HEK293 (cell line): ENCODE measurements around the gene ZDHHC9.

Experiments used
- CTCF ChIA-PET: fragments of 350-600 bp; formaldehyde crosslinking; extraction: SDS; loops from one replicate; lab custom pipeline; 2021; ENCODE audit warnings: antibody characterized with exemption; lab: Yijun Ruan, JAX
- POLR2A ChIA-PET: fragments of 300-600 bp; formaldehyde crosslinking; extraction: SDS; loops from one replicate; lab custom pipeline; 2020; ENCODE audit warnings: antibody characterized with exemption, inconsistent platforms; lab: Yijun Ruan, JAX
- H3K27ac ChIP-seq: fragments of 200-500 bp; sonication (Bioruptor generic); 2 replicates; pipeline ENCODE4 v1.5.1; 2014; ENCODE audit warnings: low read depth, low read length, control low read depth, inconsistent platforms; ENCODE audit errors: extremely low read depth
- H3K36me3 ChIP-seq, 2 experiments: fragments of 200-500 bp in 1 of 2; sonication (Bioruptor generic) in 1 of 2; 1 replicate in 1 of 2; 2 replicates in 1 of 2; pipeline ENCODE4 v1.5.1; 2014 to 2017; ENCODE audit warnings: inconsistent platforms in 2 of 2, low read length in 2 of 2; ENCODE audit not compliant: control insufficient read depth in 2 of 2, insufficient read depth in 1 of 2
- H3K4me1 ChIP-seq: fragments of 200-500 bp; sonication (Bioruptor generic); 2 replicates; pipeline ENCODE4 v1.5.1; 2014; ENCODE audit warnings: mild to moderate bottlenecking, low read length, inconsistent platforms; ENCODE audit not compliant: control insufficient read depth, insufficient read depth
- H3K4me3 ChIP-seq: 2 replicates; pipeline ENCODE4 v1.5.1; 2011; ENCODE audit warnings: low read depth, mild to moderate bottlenecking, control low read depth, low read length, moderate library complexity
- H3K9me3 ChIP-seq: fragments of 200-500 bp; sonication (Bioruptor generic); 2 replicates; pipeline ENCODE4 v1.5.1; 2014; ENCODE audit warnings: low read depth, low read length, inconsistent platforms; ENCODE audit not compliant: control insufficient read depth, insufficient read depth
- CTCF ChIP-seq: fragments of 450-650 bp; formaldehyde crosslinking; IDR thresholded peaks from 2 replicates; pipeline ENCODE4 v1.5.1; 2016; ENCODE audit warnings: missing biosample characterization, missing genetic modification characterization
- GLIS1 ChIP-seq: fragments of 450-650 bp; formaldehyde crosslinking; IDR thresholded peaks from 2 replicates; pipeline ENCODE4 v1.5.1; 2016; ENCODE audit warnings: missing biosample characterization, missing genetic modification characterization
- HIC1 ChIP-seq: fragments of 450-650 bp; formaldehyde crosslinking; IDR thresholded peaks from 2 replicates; pipeline ENCODE4 v1.5.1; 2016; ENCODE audit warnings: missing biosample characterization, missing genetic modification characterization
- OVOL3 ChIP-seq: fragments of 450-650 bp; formaldehyde crosslinking; IDR thresholded peaks from 2 replicates; pipeline ENCODE4 v1.5.1; 2016; ENCODE audit warnings: missing biosample characterization, missing genetic modification characterization
- SCRT2 ChIP-seq: fragments of 450-650 bp; formaldehyde crosslinking; IDR thresholded peaks from 2 replicates; pipeline ENCODE4 v1.5.1; 2016; ENCODE audit warnings: missing biosample characterization, missing genetic modification characterization
- ZBTB17 ChIP-seq: fragments of 450-650 bp; formaldehyde crosslinking; IDR thresholded peaks from 2 replicates; pipeline ENCODE4 v1.5.1; 2016; ENCODE audit warnings: missing biosample characterization, missing genetic modification characterization
- ZFP69B ChIP-seq: fragments of 450-650 bp; formaldehyde crosslinking; IDR thresholded peaks from 2 replicates; pipeline ENCODE4 v1.5.1; 2016; ENCODE audit warnings: missing biosample characterization, missing genetic modification characterization
- ZNF133 ChIP-seq: fragments of 450-650 bp; formaldehyde crosslinking; IDR thresholded peaks from 2 replicates; pipeline ENCODE4 v1.5.1; 2016; ENCODE audit warnings: missing biosample characterization, missing genetic modification characterization
- ZNF148 ChIP-seq: fragments of 450-650 bp; formaldehyde crosslinking; IDR thresholded peaks from 2 replicates; pipeline ENCODE4 v1.5.0; 2017; ENCODE audit warnings: missing biosample characterization, missing genetic modification characterization, borderline replicate concordance
- ZNF18 ChIP-seq: fragments of 450-650 bp; formaldehyde crosslinking; IDR thresholded peaks from 2 replicates; pipeline ENCODE4 v1.5.1; 2016; ENCODE audit warnings: missing biosample characterization, missing genetic modification characterization
- ZNF19 ChIP-seq: fragments of 450-650 bp; formaldehyde crosslinking; IDR thresholded peaks from 2 replicates; pipeline ENCODE4; 2016; ENCODE audit warnings: missing biosample characterization, missing genetic modification characterization, low read depth
- ZNF223 ChIP-seq: fragments of 450-650 bp; formaldehyde crosslinking; IDR thresholded peaks from 2 replicates; pipeline ENCODE4 v1.5.1; 2016; ENCODE audit warnings: missing biosample characterization, missing genetic modification characterization
- ZNF266 ChIP-seq: fragments of 450-650 bp; formaldehyde crosslinking; IDR thresholded peaks from 2 replicates; pipeline ENCODE4 v1.5.1; 2016; ENCODE audit warnings: missing biosample characterization, missing genetic modification characterization, low read depth
- ZNF274 ChIP-seq, 2 experiments: fragments of 200-500 bp in 1 of 2; fragments of 450-650 bp in 1 of 2; sonication (Bioruptor generic) in 1 of 2; formaldehyde crosslinking in 1 of 2; IDR thresholded peaks; 2 replicates each; pipeline versions ENCODE4 v1.5.1 to v1.6.1; 2014 to 2016; ENCODE audit warnings: borderline replicate concordance in 1 of 2, inconsistent platforms in 1 of 2, low read length in 1 of 2, missing biosample characterization in 1 of 2, missing genetic modification characterization in 1 of 2
- ZNF280D ChIP-seq: fragments of 450-650 bp; formaldehyde crosslinking; IDR thresholded peaks from 2 replicates; pipeline ENCODE4 v1.5.1; 2016; ENCODE audit warnings: missing biosample characterization, missing genetic modification characterization
- ZNF341 ChIP-seq: fragments of 450-650 bp; formaldehyde crosslinking; IDR thresholded peaks from 2 replicates; pipeline ENCODE4; 2016; ENCODE audit warnings: low read depth, missing biosample characterization, missing genetic modification characterization
- ZNF350 ChIP-seq: fragments of 450-650 bp; formaldehyde crosslinking; IDR thresholded peaks from 2 replicates; pipeline ENCODE4 v1.5.0; 2017; ENCODE audit warnings: missing biosample characterization, mild to moderate bottlenecking, missing genetic modification characterization
- ZNF423 ChIP-seq: fragments of 450-650 bp; formaldehyde crosslinking; IDR thresholded peaks from 2 replicates; pipeline ENCODE4 v1.5.1; 2016; ENCODE audit warnings: missing biosample characterization, missing genetic modification characterization
- ZNF510 ChIP-seq: fragments of 450-650 bp; formaldehyde crosslinking; IDR thresholded peaks from 2 replicates; pipeline ENCODE4 v1.5.1; 2018; ENCODE audit warnings: mild to moderate bottlenecking, missing genetic modification characterization, missing biosample characterization; ENCODE audit not compliant: insufficient replicate concordance
- ZNF529 ChIP-seq: fragments of 450-650 bp; formaldehyde crosslinking; IDR thresholded peaks from 2 replicates; pipeline ENCODE4 v1.5.1; 2017; ENCODE audit warnings: missing genetic modification characterization, missing biosample characterization; ENCODE audit not compliant: insufficient replicate concordance

ZDHHC9 gene

GRCh38 chrX:129876771-129877305 lies 33.2 kb upstream of the ZDHHC9 start:
- POLR2A ChIA-PET = interaction anchor here (0.6 kb wide), 1 partner anchor 39 kb away, joined by 4 read pairs; no protein-coding TSS in a partner anchor

GRCh38 chrX:129875669-129876068 lies 32.0 kb upstream of the ZDHHC9 start:
- CTCF ChIA-PET = interaction anchor here (1.0 kb wide), 1 partner anchor 52 kb away, joined by 3 read pairs; no protein-coding TSS in a partner anchor
- no peaks in the 10 kb centered on the region for H3K4me1 ChIP-seq
- H3K36me3 ChIP-seq = no peaks in the 10 kb centered on the region
- no peaks in the 10 kb centered on the region; the same call in none of the 2 replicates for H3K9me3 ChIP-seq
- H3K27ac ChIP-seq = no peak overlapping the region
- TF ChIP-seq CTCF (tag by site-specific recombination) = no peak
- TF ChIP-seq SCRT2 (tag by site-specific recombination) = peak; percentile 95
- no peak for TF ChIP-seq ZNF148 (tag by site-specific recombination)
- no peak for TF ChIP-seq ZNF266
- no peak for TF ChIP-seq HIC1 (tag by site-specific recombination)
- TF ChIP-seq ZNF341 (tag by site-specific recombination) = no peak
- peak; percentile 28; the same call in 1 of the 2 replicates for TF ChIP-seq ZBTB17 (tag by site-specific recombination)
- no peak for TF ChIP-seq ZNF529 (tag by site-specific recombination)
- TF ChIP-seq ZNF280D = no peak
- TF ChIP-seq ZNF350 (tag by site-specific recombination) = no peak
- TF ChIP-seq ZFP69B = no peak
- TF ChIP-seq OVOL3 = no peak
- TF ChIP-seq ZNF274 (IDR thresholded peaks at IDR 0.05; ENCODE audit: low read length) = no peak
- no peak for TF ChIP-seq ZNF274 (tag by site-specific recombination; IDR thresholded peaks at IDR 0.05; ENCODE audit: borderline replicate concordance)
- TF ChIP-seq, all 188 proteins: peak for 2
- POLR2A ChIA-PET = no interaction called here
- no peak overlapping the region for H3K4me3 ChIP-seq

More at GRCh38 chrX:129876771-129877305, 33.2 kb upstream of the ZDHHC9 start:
- H3K36me3 ChIP-seq = no peaks in the 10 kb centered on the region
- no peak overlapping the region for H3K4me3 ChIP-seq
- no peaks in the 10 kb centered on the region; the same call in none of the 2 replicates for H3K9me3 ChIP-seq
- CTCF ChIA-PET = interaction anchor here (0.7 to 1.0 kb wide), 2 partner anchors 53 to 452 kb away, joined by 3 read pairs; no protein-coding TSS in a partner anchor
- no peak for TF ChIP-seq ZNF18
- no peak for TF ChIP-seq ZNF423 (tag by site-specific recombination)
- no peak for TF ChIP-seq GLIS1
- TF ChIP-seq ZNF133 (tag by site-specific recombination) = peak; percentile 18; the same call in 1 of the 2 replicates
- TF ChIP-seq ZNF223 = no peak
- TF ChIP-seq ZNF510 (tag by site-specific recombination) = no peak
- no peak for TF ChIP-seq ZNF19 (tag by site-specific recombination)
- TF ChIP-seq, all 188 proteins: peak for 1
- no peak overlapping the region for H3K27ac ChIP-seq
- H3K4me1 ChIP-seq = no peaks in the 10 kb centered on the region
